GM12875 (cell line): ENCODE data around the gene TRAF2.

Experiments
- H3K4me3 ChIP-seq: one replicate; pipeline ENCODE4 v1.5.1; 2011; ENCODE audit warnings: low read depth, low read length, control low read depth
- TF ChIP-seq, protein P1 (sequence below): IDR thresholded peaks from 2 replicates; pipeline ENCODE4 v1.5.1; 2011; ENCODE audit warnings: low read depth, mild to moderate bottlenecking, control low read depth, inconsistent platforms, low read length, moderate library complexity, borderline replicate concordance; ENCODE audit not compliant: insufficient read depth

TRAF2 gene

DNA sequence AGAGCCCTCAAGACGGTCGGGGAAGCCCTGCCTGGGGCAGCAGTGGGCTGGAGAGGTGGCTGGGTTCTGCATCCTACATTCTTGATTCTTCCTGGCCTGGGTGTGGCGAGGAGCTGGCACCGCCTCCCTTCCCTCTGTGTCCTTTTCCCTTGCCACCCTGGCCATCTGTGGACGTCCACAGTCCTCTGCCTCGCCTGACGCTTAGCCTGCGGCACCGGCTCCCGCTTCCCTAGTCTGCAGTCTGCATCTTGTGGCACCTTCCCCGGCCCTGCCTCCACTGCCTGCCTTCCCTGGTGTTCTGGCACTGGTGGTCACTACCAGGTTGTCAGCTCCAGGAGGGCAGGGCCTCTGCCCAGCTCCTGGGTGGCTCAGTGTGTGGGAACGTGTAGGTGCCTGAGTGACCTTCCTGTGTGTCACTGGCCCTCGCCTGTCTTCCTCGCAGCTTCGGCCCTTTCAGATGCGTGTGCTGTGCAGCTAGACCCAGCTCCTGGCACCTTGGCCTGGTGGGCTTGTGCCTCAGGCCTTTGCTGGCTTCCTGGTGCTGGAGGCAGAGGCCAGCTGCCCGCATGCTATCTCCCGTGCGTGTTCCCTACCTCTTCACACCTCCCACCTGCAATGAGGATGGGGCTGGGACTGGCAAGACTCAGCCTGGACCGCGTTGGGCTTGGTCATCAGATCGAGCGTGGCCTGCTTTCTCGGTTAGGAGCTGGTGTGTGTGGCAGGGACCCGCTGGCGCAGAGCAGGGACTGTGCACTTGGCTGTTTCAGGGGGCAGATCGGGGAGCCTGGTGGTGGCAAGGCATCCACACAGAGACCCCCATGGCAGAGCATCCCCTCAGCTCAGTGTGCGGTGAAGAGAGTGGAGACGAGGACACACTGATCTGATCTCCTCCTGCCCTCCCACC, 20.9 kb downstream of the TRAF2 start:
- TF ChIP-seq, protein P1, sequence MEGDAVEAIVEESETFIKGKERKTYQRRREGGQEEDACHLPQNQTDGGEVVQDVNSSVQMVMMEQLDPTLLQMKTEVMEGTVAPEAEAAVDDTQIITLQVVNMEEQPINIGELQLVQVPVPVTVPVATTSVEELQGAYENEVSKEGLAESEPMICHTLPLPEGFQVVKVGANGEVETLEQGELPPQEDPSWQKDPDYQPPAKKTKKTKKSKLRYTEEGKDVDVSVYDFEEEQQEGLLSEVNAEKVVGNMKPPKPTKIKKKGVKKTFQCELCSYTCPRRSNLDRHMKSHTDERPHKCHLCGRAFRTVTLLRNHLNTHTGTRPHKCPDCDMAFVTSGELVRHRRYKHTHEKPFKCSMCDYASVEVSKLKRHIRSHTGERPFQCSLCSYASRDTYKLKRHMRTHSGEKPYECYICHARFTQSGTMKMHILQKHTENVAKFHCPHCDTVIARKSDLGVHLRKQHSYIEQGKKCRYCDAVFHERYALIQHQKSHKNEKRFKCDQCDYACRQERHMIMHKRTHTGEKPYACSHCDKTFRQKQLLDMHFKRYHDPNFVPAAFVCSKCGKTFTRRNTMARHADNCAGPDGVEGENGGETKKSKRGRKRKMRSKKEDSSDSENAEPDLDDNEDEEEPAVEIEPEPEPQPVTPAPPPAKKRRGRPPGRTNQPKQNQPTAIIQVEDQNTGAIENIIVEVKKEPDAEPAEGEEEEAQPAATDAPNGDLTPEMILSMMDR = no peak
- H3K4me3 ChIP-seq = no peak overlapping the region

DNA sequence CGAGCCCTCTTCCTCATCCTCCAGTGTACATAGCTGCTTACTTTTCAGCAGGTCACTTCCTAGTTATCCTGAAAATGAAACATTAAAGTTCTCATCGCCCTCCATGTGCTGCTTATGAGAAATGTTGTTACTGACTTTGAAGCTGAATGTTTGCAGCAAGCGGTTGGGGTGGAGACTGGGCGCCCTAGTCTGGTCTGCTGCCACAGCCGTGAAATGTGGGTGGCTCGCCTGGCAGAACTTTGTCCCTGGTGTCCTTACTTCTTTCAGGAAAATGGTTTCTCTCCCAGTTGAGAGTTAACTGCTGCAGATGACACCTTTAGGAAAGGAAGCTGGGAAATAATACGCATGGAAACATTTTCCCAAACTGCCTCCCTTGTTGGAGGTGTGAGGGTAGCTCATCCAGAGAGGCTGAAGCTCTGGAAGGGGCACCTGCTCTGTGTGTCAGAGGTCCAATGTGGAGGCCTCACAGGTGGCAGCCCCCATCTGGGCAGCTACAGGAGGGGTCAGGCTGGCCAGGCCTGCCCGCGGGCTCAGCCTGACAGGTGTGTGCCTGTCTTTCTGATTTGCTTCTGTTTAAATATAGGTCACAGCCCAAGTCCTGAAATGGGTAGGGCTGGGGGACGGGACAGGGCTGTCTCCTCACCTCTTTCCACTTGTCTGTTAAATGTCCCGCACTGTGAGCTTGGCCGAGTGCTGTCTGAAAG, 24.0 kb downstream of the TRAF2 start:
- TF ChIP-seq, protein P1 = no peak
- H3K4me3 ChIP-seq = no peak overlapping the region

DNA sequence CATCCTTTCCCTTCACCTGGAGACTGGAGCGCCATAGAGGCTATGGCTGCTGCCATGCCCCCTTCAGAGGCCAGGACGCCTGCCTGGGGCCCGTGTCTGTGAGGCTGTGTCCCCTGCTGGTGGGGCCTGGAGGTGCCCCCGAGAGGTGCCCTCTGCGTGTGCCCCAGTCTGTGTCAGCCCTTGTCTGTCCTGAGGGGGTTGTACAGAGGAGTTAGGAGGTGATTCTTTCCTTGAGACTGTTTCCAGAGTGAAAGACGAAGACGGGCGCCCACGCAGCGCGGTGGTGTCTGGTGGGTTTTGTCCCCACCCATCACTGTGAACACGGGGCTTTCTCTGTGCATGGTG, 24.6 kb downstream of the TRAF2 start:
- TF ChIP-seq, protein P1 = no peak; the same call in 1 of the 2 replicates
- H3K4me3 ChIP-seq = no peak overlapping the region

DNA sequence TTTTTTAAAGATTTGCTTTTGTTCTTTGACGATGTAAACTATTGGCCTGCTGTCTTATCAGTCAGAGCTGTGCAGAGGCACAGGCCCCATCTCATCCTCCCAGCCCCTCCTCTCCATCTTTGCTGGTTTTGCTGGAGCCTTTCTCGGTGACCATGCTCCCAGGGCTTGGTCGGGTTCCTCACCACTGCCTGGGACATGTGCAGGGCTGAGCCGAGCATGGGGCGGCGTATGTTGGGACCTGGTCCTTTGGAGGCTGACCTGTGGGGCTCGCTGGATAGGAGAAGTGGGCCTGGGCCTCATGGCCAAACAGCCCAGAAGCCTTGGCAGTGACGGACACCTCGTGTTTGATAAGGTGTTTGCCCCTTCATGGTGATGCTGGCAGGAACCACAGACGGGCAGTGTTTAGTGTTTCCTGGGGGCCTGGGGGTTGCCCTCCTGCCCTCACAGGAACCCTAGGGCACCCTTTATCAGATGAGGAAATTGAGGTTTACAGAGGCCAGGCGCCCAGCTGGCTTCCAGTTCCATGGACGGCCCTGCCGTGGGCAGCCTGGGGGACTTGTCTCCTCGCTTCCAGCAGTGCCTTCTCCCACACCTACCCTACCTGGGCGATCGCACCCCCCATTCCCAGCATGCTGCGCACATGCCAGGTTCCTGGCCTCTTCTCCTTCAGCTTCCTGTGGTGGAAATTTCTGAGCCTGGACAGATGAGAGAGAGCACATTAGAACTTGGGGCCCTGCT, 27.6 kb downstream of the TRAF2 start:
- H3K4me3 ChIP-seq = no peak overlapping the region
- TF ChIP-seq, protein P1 = no peak

DNA sequence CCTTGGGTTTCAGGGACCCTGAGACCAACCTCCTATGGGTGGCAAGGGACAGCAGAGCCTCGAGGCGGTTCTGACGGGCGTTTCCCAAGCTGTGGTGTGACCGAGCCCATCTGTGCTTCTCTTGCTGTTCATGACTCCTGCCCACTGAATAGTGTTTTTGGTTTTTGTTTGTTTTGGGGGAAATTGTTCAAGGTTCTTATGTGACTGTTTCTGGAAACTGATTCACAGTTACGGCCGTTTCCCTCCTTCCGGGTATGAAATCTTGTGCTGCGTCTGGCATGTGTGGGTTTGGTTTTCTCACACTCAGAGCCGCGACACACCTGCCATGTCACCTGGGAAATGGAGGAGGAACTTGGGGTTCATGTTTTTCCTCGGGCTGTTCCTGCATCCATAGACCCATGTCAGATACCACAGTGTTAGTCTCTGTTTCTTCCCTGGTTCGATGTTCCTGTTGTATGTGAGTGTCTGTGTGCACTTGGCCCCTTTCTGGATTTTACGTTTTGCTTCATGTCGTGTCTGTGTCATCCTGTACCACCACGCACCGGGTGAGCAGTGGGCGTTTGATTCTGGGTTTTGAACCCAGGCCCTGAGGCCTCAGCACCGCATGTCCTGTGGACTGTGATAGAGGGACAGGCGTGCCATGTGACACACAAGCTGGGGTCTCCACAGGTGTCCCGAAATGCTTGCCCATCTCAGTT, 29.5 kb downstream of the TRAF2 start:
- TF ChIP-seq, protein P1 = no peak
- no peak overlapping the region for H3K4me3 ChIP-seq

DNA sequence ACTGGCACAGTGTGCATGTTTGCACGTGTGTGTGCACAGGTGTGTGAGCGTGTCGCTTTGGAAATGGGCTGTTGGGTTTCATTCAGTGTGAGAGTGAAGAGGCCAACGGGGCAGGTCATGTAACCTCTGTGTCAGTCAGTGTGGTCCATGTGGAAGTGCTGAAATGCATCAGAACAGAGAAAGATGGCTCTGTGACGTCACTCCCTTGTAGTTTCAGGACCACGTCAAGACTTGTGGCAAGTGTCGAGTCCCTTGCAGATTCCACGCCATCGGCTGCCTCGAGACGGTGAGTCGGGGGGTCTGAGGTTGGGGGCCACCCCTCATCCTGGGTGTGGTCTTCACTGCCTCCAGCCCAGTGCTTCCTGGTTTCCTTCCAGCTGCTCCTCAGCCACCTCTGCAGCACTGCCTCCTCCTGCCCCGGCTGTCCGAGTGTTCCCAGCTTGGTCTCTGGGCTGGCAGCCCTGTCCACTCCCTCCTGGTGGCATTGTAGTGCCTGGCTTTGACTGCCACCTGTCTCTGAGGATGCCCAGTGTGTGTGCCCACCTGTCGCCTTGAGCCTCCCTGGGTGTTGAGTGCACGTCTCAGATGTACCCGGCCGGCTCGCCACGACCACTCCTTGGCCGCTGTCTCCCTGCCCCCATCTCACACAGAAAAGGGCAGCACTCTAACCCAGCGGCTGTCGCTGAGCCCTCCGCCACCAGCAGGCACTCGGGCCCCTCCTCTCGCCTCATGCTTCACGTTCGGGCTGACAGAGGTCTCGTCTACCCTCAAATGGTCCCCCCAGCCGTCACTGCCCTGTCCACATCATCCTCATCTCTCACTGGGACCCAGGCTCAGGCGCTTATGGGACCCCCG, 30.2 kb downstream of the TRAF2 start:
- TF ChIP-seq, protein P1 = no peak
- no peak overlapping the region for H3K4me3 ChIP-seq
